ENCODE data around the gene A2ML1.
"Not testable (repeated sequence)": the region's sequence is repeated elsewhere in the genome, so short reads cannot be mapped to it uniquely, and the experiment has no call there.

A2ML1 gene

GRCh38 chr12:8905546-8905945, 83.1 kb downstream of the A2ML1 start:
- DNase-seq (ENCODE audit: low spot score) (no peak), FAIRE-seq (no peak)

- DNase-seq (ENCODE audit: low spot score) (no peak), FAIRE-seq (no peak)
These were observed 84.1 kb downstream of the A2ML1 start for GRCh38 chr12:8906266-8907180.

- no peak for FAIRE-seq
- DNase-seq (ENCODE audit: low spot score), result no peak
These were observed 85.1 kb downstream of the A2ML1 start for GRCh38 chr12:8907513-8907912.

- DNase-seq (ENCODE audit: low spot score) (no peak), FAIRE-seq (peak; percentile 5)
These were observed 87.3 kb downstream of the A2ML1 start for GRCh38 chr12:8909752-8910151.

GRCh38 chr12:8911606-8912268, 89.3 kb downstream of the A2ML1 start:
- no peak for FAIRE-seq
- no peak for DNase-seq (ENCODE audit: low spot score)

- FAIRE-seq (no peak), DNase-seq (ENCODE audit: low spot score) (peak; percentile 48)
These were observed 90.5 kb downstream of the A2ML1 start for GRCh38 chr12:8912914-8913313.

- DNase-seq (ENCODE audit: low spot score), result no peak
- FAIRE-seq, result no peak
These were observed 91.2 kb downstream of the A2ML1 start for GRCh38 chr12:8913702-8914032.

- FAIRE-seq (peak; percentile 95), DNase-seq (ENCODE audit: low spot score) (peak; percentile 99)
These were observed 91.8 kb downstream of the A2ML1 start, which contains the start of gene PHC1 for GRCh38 chr12:8914033-8914715. TSS of gene PHC1 (plus strand) at chr12:8914509. CDS start at chr12:8917678, 3,169 bp downstream.

- peak; percentile 58 for FAIRE-seq
- peak; percentile 93 for DNase-seq (ENCODE audit: low spot score)
These were observed 92.5 kb downstream of the A2ML1 start for GRCh38 chr12:8914716-8915526.

GRCh38 chr12:8916154-8916553, 93.7 kb downstream of the A2ML1 start:
- no peak for FAIRE-seq
- no peak for DNase-seq (ENCODE audit: low spot score)

GRCh38 chr12:8917031-8917430, 94.6 kb downstream of the A2ML1 start:
- DNase-seq (ENCODE audit: low spot score), result no peak
- no peak for FAIRE-seq

- DNase-seq (ENCODE audit: low spot score) (no peak), FAIRE-seq (no peak)
These were observed 95.3 kb downstream of the A2ML1 start for GRCh38 chr12:8917751-8918150.

- DNase-seq (ENCODE audit: low spot score); FAIRE-seq: not testable (repeated sequence)
These were observed 97.2 kb downstream of the A2ML1 start for GRCh38 chr12:8919643-8920042.

GRCh38 chr12:8922544-8922943, 100.1 kb downstream of the A2ML1 start:
- FAIRE-seq, result peak; percentile 73

More at GRCh38 chr12:8922544-8922943, 100.1 kb downstream of the A2ML1 start:
- DNase-seq (ENCODE audit: low spot score), result no peak

Measured in urothelium cell line (cell line).